H1 (cell line): ENCODE results near the gene DDX42. TPM values are rescaled to one million over a fixed set of nuclear protein-coding genes. Genes with fewer than 3 reads are reported as not detected.

Experiments used
- ATF2 ChIP-seq: IDR thresholded peaks from 2 replicates; pipeline ENCODE4 v1.6.1; 2012; ENCODE audit warnings: low read length, inconsistent platforms
- CHD7 ChIP-seq: fragments of 300-600 bp; sonication (generic); IDR thresholded peaks from 2 replicates; pipeline ENCODE4 v1.7.1; 2012; ENCODE audit warnings: low read length, moderate library complexity, mild to moderate bottlenecking, inconsistent platforms; ENCODE audit not compliant: insufficient replicate concordance
- CTBP2 ChIP-seq: IDR thresholded peaks from 2 replicates; pipeline ENCODE4 v1.7.0; 2011; ENCODE audit warnings: borderline replicate concordance, mild to moderate bottlenecking, moderate library complexity, mixed read lengths, low read length; ENCODE audit not compliant: insufficient read depth, insufficient read length
- POU5F1 ChIP-seq: IDR thresholded peaks from 2 replicates; pipeline ENCODE4 v1.6.1; 2011; ENCODE audit warnings: low read depth, mild to moderate bottlenecking, low read length, moderate library complexity
- RNF2 ChIP-seq: fragments of 200-900, 300-1000 bp; sonication (generic); IDR thresholded peaks from 2 replicates; pipeline ENCODE4 v1.7.1; 2016; ENCODE audit warnings: borderline replicate concordance, low read depth, mild to moderate bottlenecking, antibody characterized with exemption, low read length; ENCODE audit not compliant: poor library complexity, severe bottlenecking; ENCODE audit errors: missing control alignments
- SAP30 ChIP-seq: fragments of 300-600 bp; sonication (generic); IDR thresholded peaks from 2 replicates; pipeline ENCODE4 v1.7.1; 2012; ENCODE audit warnings: low read length, moderate library complexity, mild to moderate bottlenecking, inconsistent platforms; ENCODE audit not compliant: insufficient read depth, insufficient replicate concordance
- ZNF274 ChIP-seq: IDR thresholded peaks from 2 replicates; pipeline ENCODE4 v1.7.0; 2012; ENCODE audit warnings: low read length, borderline replicate concordance; ENCODE audit errors: extremely low read depth
- polyA plus RNA-seq, 7 experiments: library from polyadenylated mRNA; depleted of rRNA in 3 of 7; stranded (reverse) in 5 of 7; unstranded in 2 of 7; fragments of >200 nt in 5 of 7; fragments of 200-250 nt in 2 of 7; gene quantifications; 1 replicate in 5 of 7; 2 replicates in 1 of 7; 4 replicates in 1 of 7; pipeline versions ENCODE4 v1.2.1 to v1.2.3, GENCODE V29; 2011 to 2013; ENCODE audit warnings: missing spikeins in 2 of 7, mixed read lengths in 2 of 7
- total RNA-seq: library from RNA; stranded (reverse); fragmentation: NEBNext Ultra II Directional; extraction: Animal tissue kit (Norgen Biotek cat#: 25700); gene quantifications from 2 replicates; pipeline ENCODE4 v1.2.1, GENCODE V29; 2021

The DDX42 gene
- total and polyA plus RNA-seq, 2 of the 8 experiments (the other 6 are each of a cell fraction or from before 2014, with no cell fraction given) = 40.6 to 114 TPM

GRCh38 chr17:63741408-63742173 is 32.4 kb upstream of the DDX42 start, which contains the start of gene STRADA (continued):
- TF ChIP-seq ATF2 (peak; percentile 76), RNF2 (no peak), CTBP2 (no peak), CHD7 (no peak), SAP30 (no peak), ZNF274 (no peak), POU5F1 (no peak)
